Activated CD4-positive, alpha-beta T cell treated with anti-CD3 and anti-CD28 coated beads for 36 hours (primary cell): ENCODE data around the gene PHACTR1. TPM values are rescaled to one million over a fixed set of nuclear protein-coding genes. Genes with fewer than 3 reads are reported as not detected.

ENCODE experiments used
- ATAC-seq: fragments of 200-7000 bp; cut with Tn5 transposase; one replicate; pipeline ENCODE4 v1.10.0; 2021; ENCODE audit warnings: mild to moderate bottlenecking, moderate library complexity
- CTCF ChIA-PET: fragments of 350-600 bp; sonication (Branson Sonifier 250); formaldehyde crosslinking; loops from one replicate; lab custom pipeline; 2021; ENCODE audit warnings: antibody characterized with exemption; lab: Charles Lee
- POLR2A ChIA-PET: fragments of 350-600 bp; sonication (Branson Sonifier 250); formaldehyde crosslinking; loops from one replicate; lab custom pipeline; 2021; ENCODE audit warnings: antibody characterized with exemption, inconsistent platforms; lab: Charles Lee
- DNase-seq: peaks from one replicate; pipeline ENCODE4 v3.0.0-alpha.2; 2020
- H3K27ac Mint-ChIP-seq: one replicate; pipeline ENCODE4 v1.8.0; 2021; ENCODE audit warnings: mixed read lengths
- H3K27me3 Mint-ChIP-seq: one replicate; pipeline ENCODE4 v1.8.0; 2021; ENCODE audit warnings: mixed read lengths
- H3K36me3 Mint-ChIP-seq: one replicate; pipeline ENCODE4 v1.8.0; 2021; ENCODE audit warnings: low read depth, mixed read lengths
- H3K4me1 Mint-ChIP-seq: one replicate; pipeline ENCODE4 v1.8.0; 2021; ENCODE audit warnings: mixed read lengths
- H3K4me3 Mint-ChIP-seq: one replicate; pipeline ENCODE4 v1.8.0; 2021; ENCODE audit warnings: mild to moderate bottlenecking, moderate library complexity, mixed read lengths
- H3K9me3 Mint-ChIP-seq: one replicate; pipeline ENCODE4 v1.8.0; 2021; ENCODE audit warnings: low read depth, mixed read lengths
- intact Hi-C, 2 experiments: fragments of 100-400 bp; cut with DNase I in 1 of 2; cut with micrococcal nuclease in 1 of 2; formaldehyde crosslinking; loops; one replicate each; pipeline versions ENCODE4 v1.14.2 to v1.15.1; 2022 to 2024; cut with DNase I, micrococcal nuclease
- total RNA-seq, 2 experiments: library from RNA; stranded (reverse); gene quantifications; one replicate each; pipeline ENCODE4 v1.2.3, GENCODE V29; 2021

PHACTR1 gene
- total RNA-seq, 2 experiments from 2014 or later = 0.07 TPM; not detected in 1

- peak; percentile 32 for DNase-seq
- intact Hi-C loops = loop anchor here (1.0 kb wide), 1 partner anchor 137 kb away; no protein-coding TSS in a partner anchor
These were observed 478.3 kb downstream of the PHACTR1 start for GRCh38 chr6:13194852-13195251.

GRCh38 chr6:13195803-13196202 lies 479.2 kb downstream of the PHACTR1 start:
- Mint-ChIP-seq H3K4me3 (no peak overlapping the region), H3K27ac (no peak overlapping the region), H3K9me3 (no peaks in the 10 kb centered on the region), H3K36me3 (no peaks in the 10 kb centered on the region), H3K27me3 (peaks cover 9% of the 10 kb centered on the region), H3K4me1 (no peaks in the 10 kb centered on the region)
- no peak for ATAC-seq
- POLR2A ChIA-PET = interaction anchor here (0.6 kb wide), 1 partner anchor 363 kb away, joined by 3 read pairs; no protein-coding TSS in a partner anchor
- intact Hi-C loops = loop anchor here (1.0 kb wide), 1 partner anchor 136 kb away; no protein-coding TSS in a partner anchor
- CTCF ChIA-PET = no interaction called here
- no peak for DNase-seq

More at GRCh38 chr6:13194852-13195251, 478.3 kb downstream of the PHACTR1 start:
- ChIA-PET POLR2A (interaction anchor here (0.5 kb wide), 1 partner anchor 283 kb away, joined by 5 read pairs; no protein-coding TSS in a partner anchor), CTCF (interaction anchor here (0.6 kb wide), 1 partner anchor 136 kb away, joined by 4 read pairs; no protein-coding TSS in a partner anchor)
- peak; percentile 33 for ATAC-seq
- Mint-ChIP-seq H3K4me1 (no peaks in the 10 kb centered on the region), H3K27ac (no peak overlapping the region), H3K4me3 (no peak overlapping the region), H3K9me3 (no peaks in the 10 kb centered on the region), H3K36me3 (no peaks in the 10 kb centered on the region), H3K27me3 (peaks cover 9% of the 10 kb centered on the region)

GRCh38 chr6:13198168-13198567 lies 481.6 kb downstream of the PHACTR1 start:
- H3K4me3 Mint-ChIP-seq = no peak overlapping the region
- ATAC-seq (no peak), DNase-seq (no peak)
- H3K27me3 Mint-ChIP-seq = peaks cover 2% of the 10 kb centered on the region
- no peaks in the 10 kb centered on the region for H3K4me1 Mint-ChIP-seq
- intact Hi-C loops = no loop called here
- H3K27ac Mint-ChIP-seq = no peak overlapping the region
- CTCF ChIA-PET = no interaction called here
- H3K9me3 Mint-ChIP-seq = no peaks in the 10 kb centered on the region
- no peaks in the 10 kb centered on the region for H3K36me3 Mint-ChIP-seq
- POLR2A ChIA-PET = no interaction called here

- H3K27me3 Mint-ChIP-seq = peaks cover 2% of the 10 kb centered on the region
- no peaks in the 10 kb centered on the region for H3K9me3 Mint-ChIP-seq
- DNase-seq (no peak), ATAC-seq (no peak)
- H3K27ac Mint-ChIP-seq = no peak overlapping the region
- no peaks in the 10 kb centered on the region for H3K4me1 Mint-ChIP-seq
- POLR2A ChIA-PET = no interaction called here
- CTCF ChIA-PET = interaction anchor here (0.7 kb wide), 1 partner anchor 8 kb away, joined by 3 read pairs; no protein-coding TSS in a partner anchor
- H3K36me3 Mint-ChIP-seq = no peaks in the 10 kb centered on the region
- H3K4me3 Mint-ChIP-seq = no peak overlapping the region
- intact Hi-C loops = no loop called here
These were observed 484.8 kb downstream of the PHACTR1 start for GRCh38 chr6:13201336-13201735.

GRCh38 chr6:13203145-13203544 lies 486.6 kb downstream of the PHACTR1 start:
- no peak overlapping the region for H3K4me3 Mint-ChIP-seq
- intact Hi-C loops = no loop called here
- DNase-seq (no peak), ATAC-seq (no peak)
- no peaks in the 10 kb centered on the region for H3K36me3 Mint-ChIP-seq
- peaks cover 2% of the 10 kb centered on the region for H3K27me3 Mint-ChIP-seq
- no peaks in the 10 kb centered on the region for H3K4me1 Mint-ChIP-seq
- no peak overlapping the region for H3K27ac Mint-ChIP-seq
- POLR2A ChIA-PET = interaction anchor here (1.0 kb wide), 1 partner anchor 36 kb away, joined by 3 read pairs; no protein-coding TSS in a partner anchor
- no peaks in the 10 kb centered on the region for H3K9me3 Mint-ChIP-seq
- CTCF ChIA-PET = no interaction called here

GRCh38 chr6:13205106-13205505 lies 488.5 kb downstream of the PHACTR1 start:
- intact Hi-C loops = no loop called here
- Mint-ChIP-seq H3K27me3 (no peaks in the 10 kb centered on the region), H3K36me3 (no peaks in the 10 kb centered on the region), H3K4me1 (no peaks in the 10 kb centered on the region), H3K27ac (no peak overlapping the region), H3K4me3 (no peak overlapping the region), H3K9me3 (no peaks in the 10 kb centered on the region)
- DNase-seq (no peak), ATAC-seq (no peak)
- ChIA-PET CTCF (no interaction called here), POLR2A (no interaction called here)

- Mint-ChIP-seq H3K9me3 (no peaks in the 10 kb centered on the region), H3K27me3 (peaks cover 3% of the 10 kb centered on the region), H3K27ac (no peak overlapping the region), H3K4me1 (peaks cover 4% of the 10 kb centered on the region), H3K36me3 (no peaks in the 10 kb centered on the region), H3K4me3 (no peak overlapping the region)
- CTCF ChIA-PET = no interaction called here
- DNase-seq (no peak), ATAC-seq (no peak)
- POLR2A ChIA-PET = no interaction called here
- intact Hi-C loops = no loop called here
These were observed 495.5 kb downstream of the PHACTR1 start for GRCh38 chr6:13212096-13212495.

- CTCF ChIA-PET = no interaction called here
- no peak for DNase-seq
- POLR2A ChIA-PET = no interaction called here
- no peak for ATAC-seq
- intact Hi-C loops = no loop called here
- peaks cover 3% of the 10 kb centered on the region for H3K27me3 Mint-ChIP-seq
- H3K4me3 Mint-ChIP-seq = no peak overlapping the region
- peaks cover 4% of the 10 kb centered on the region for H3K4me1 Mint-ChIP-seq
- H3K9me3 Mint-ChIP-seq = no peaks in the 10 kb centered on the region
- no peak overlapping the region for H3K27ac Mint-ChIP-seq
- H3K36me3 Mint-ChIP-seq = no peaks in the 10 kb centered on the region
These were observed 496.0 kb downstream of the PHACTR1 start for GRCh38 chr6:13212538-13212937.

- Mint-ChIP-seq H3K4me3 (no peak overlapping the region), H3K36me3 (no peaks in the 10 kb centered on the region), H3K27ac (no peak overlapping the region), H3K9me3 (no peaks in the 10 kb centered on the region), H3K4me1 (peaks cover 4% of the 10 kb centered on the region), H3K27me3 (peaks cover 3% of the 10 kb centered on the region)
- ChIA-PET CTCF (interaction anchor here (0.6 kb wide), 1 partner anchor 366 kb away, joined by 3 read pairs; no protein-coding TSS in a partner anchor), POLR2A (no interaction called here)
- intact Hi-C loops = no loop called here
- DNase-seq (no peak), ATAC-seq (no peak)
These were observed 498.8 kb downstream of the PHACTR1 start for GRCh38 chr6:13215390-13215789.

- Mint-ChIP-seq H3K4me1 (peaks cover 4% of the 10 kb centered on the region), H3K27ac (no peak overlapping the region), H3K9me3 (no peaks in the 10 kb centered on the region), H3K36me3 (no peaks in the 10 kb centered on the region), H3K4me3 (no peak overlapping the region), H3K27me3 (peaks cover 3% of the 10 kb centered on the region)
- ATAC-seq = no peak
- ChIA-PET POLR2A (no interaction called here), CTCF (no interaction called here)
- intact Hi-C loops = no loop called here
- no peak for DNase-seq
These were observed 499.9 kb downstream of the PHACTR1 start for GRCh38 chr6:13216236-13217014.

- DNase-seq (no peak), ATAC-seq (no peak)
- Mint-ChIP-seq H3K9me3 (no peaks in the 10 kb centered on the region), H3K27me3 (peaks cover 3% of the 10 kb centered on the region), H3K4me3 (no peak overlapping the region), H3K36me3 (no peaks in the 10 kb centered on the region), H3K27ac (no peak overlapping the region), H3K4me1 (peaks cover 4% of the 10 kb centered on the region)
- intact Hi-C loops = no loop called here
- CTCF ChIA-PET = no interaction called here
- POLR2A ChIA-PET = no interaction called here
These were observed 500.8 kb downstream of the PHACTR1 start for GRCh38 chr6:13217206-13217905.
